Keratinocyte (primary cell): ENCODE results near the gene CREB3L2.

Experiments used
- CTCF ChIP-seq, 3 experiments: IDR thresholded peaks in 1 of 3; conservative IDR thresholded peaks in 1 of 3; optimal IDR thresholded peaks in 1 of 3; 2 replicates in 2 of 3; 3 replicates in 1 of 3; pipeline versions ENCODE3 to v1.5.1; 2011; ENCODE audit warnings: low read length in 3 of 3, mild to moderate bottlenecking in 3 of 3, moderate library complexity in 2 of 3, control low read depth in 1 of 3, inconsistent platforms in 1 of 3; ENCODE audit not compliant: insufficient read depth in 2 of 3; ENCODE audit errors: extremely low read depth in 1 of 3
- EZH2 ChIP-seq: IDR thresholded peaks from one replicate; pipeline ENCODE4 v1.6.1; 2012; ENCODE audit warnings: inconsistent platforms, mild to moderate bottlenecking, low read length, moderate library complexity

- TF ChIP-seq CTCF (optimal IDR thresholded peaks at IDR 0.05 in 1 of 3, IDR thresholded peaks at IDR 0.05 in 1 of 3, conservative IDR thresholded peaks at IDR 0.05 in 1 of 3; ENCODE audit: extremely low read depth in 1 of 3, insufficient read depth in 2 of 3, low read length in 3 of 3) (no peak), EZH2 (no peak)
These were observed 108.6 kb downstream of the CREB3L2 start for GRCh38 chr7:137893143-137893742.
